Measurements from ENCODE around the gene CACNA2D2. TPM values are rescaled to one million over a fixed set of nuclear protein-coding genes. Genes with fewer than 3 reads are reported as not detected.

CACNA2D2 gene
- total RNA-seq, 1 experiment from 2014 or later: 27.7 TPM

GRCh38 chr3:50444782-50445181 is 58.7 kb downstream of the CACNA2D2 start:
- H3K9ac ChIP-seq (ENCODE audit: extremely low read depth, insufficient read length, low read length): no peak overlapping the region
- no peak overlapping the region for H3K4me2 ChIP-seq (ENCODE audit: insufficient read depth, insufficient read length, low read length)
- no peaks in the 10 kb centered on the region for H3K79me1 ChIP-seq (ENCODE audit: insufficient read depth, low read depth, low read length, poor library complexity, severe bottlenecking)
- no peak overlapping the region for H3K23ac ChIP-seq (ENCODE audit: insufficient read length, low read depth, low read length)
- no peak overlapping the region for H4K5ac ChIP-seq (ENCODE audit: insufficient read length, low read depth, low read length)
- no peak overlapping the region for H3T11ph ChIP-seq (ENCODE audit: low read length)
- no peaks in the 10 kb centered on the region for H3K27me3 Mint-ChIP-seq (ENCODE audit: low read depth)
- no peak overlapping the region for H2BK5ac ChIP-seq (ENCODE audit: insufficient read length, low read length)
- H3K4me3 Mint-ChIP-seq: no peak overlapping the region
- H3K18ac ChIP-seq (ENCODE audit: insufficient read length, low read depth, low read length): no peak overlapping the region
- H3K14ac ChIP-seq (ENCODE audit: insufficient read depth, low read length): no peak overlapping the region
- H2AFZ ChIP-seq (ENCODE audit: low read length): no peak overlapping the region
- WGBS (ENCODE audit: extremely low coverage, insufficient read length, low lambda C conversion rate): no CpG with 5 or more reads among the region's 2 CpGs
- no peaks in the 10 kb centered on the region for H4K20me1 ChIP-seq (ENCODE audit: control insufficient read depth, insufficient read depth, insufficient read length)
- no peaks in the 10 kb centered on the region for H3K9me3 Mint-ChIP-seq
- no peak overlapping the region for H4K91ac ChIP-seq (ENCODE audit: insufficient read length, low read depth, low read length)
- H3K4me1 Mint-ChIP-seq: peaks cover 3 to 6% of the 10 kb centered on the region in 2 experiments
- no peaks in the 10 kb centered on the region for H3K36me3 Mint-ChIP-seq (ENCODE audit: insufficient read depth in 1 of 3, low read depth in 3 of 3)
- no peak overlapping the region for H3K4ac ChIP-seq (ENCODE audit: low read depth, low read length)
- H3K4me1 ChIP-seq (ENCODE audit: insufficient read depth, low read length): no peaks in the 10 kb centered on the region
- no peak overlapping the region for H2BK20ac ChIP-seq (ENCODE audit: low read depth, low read length, poor library complexity, severe bottlenecking)
- H3K27ac Mint-ChIP-seq: no peak overlapping the region; a peak in 1 of 7 replicates
- H3K56ac ChIP-seq (ENCODE audit: insufficient read length, low read depth, low read length): no peak overlapping the region
- H3K9me3 ChIP-seq (ENCODE audit: control insufficient read depth, low read depth, low read length): no peaks in the 10 kb centered on the region
- no peaks in the 10 kb centered on the region for H3K23me2 ChIP-seq (ENCODE audit: insufficient read length, low read depth, low read length, poor library complexity, severe bottlenecking)
- no peaks in the 10 kb centered on the region for H3K79me2 ChIP-seq (ENCODE audit: insufficient read depth, low read length)
- no peak for DNase-seq
- no peak for TF ChIP-seq CTCF (conservative IDR thresholded peaks at IDR 0.05)
- H3K27me3 ChIP-seq (ENCODE audit: insufficient read depth, low read length): no peaks in the 10 kb centered on the region
- H4K8ac ChIP-seq (replicated peaks; ENCODE audit: insufficient read length, low read depth, low read length): no peak overlapping the region
- no peak overlapping the region for H2BK15ac ChIP-seq (ENCODE audit: low read depth, low read length)
- H2BK120ac ChIP-seq (ENCODE audit: low read depth, low read length, poor library complexity, severe bottlenecking): no peak overlapping the region
- no peak overlapping the region for H2BK12ac ChIP-seq (ENCODE audit: insufficient read length, low read depth, low read length)
- H2AK5ac ChIP-seq (ENCODE audit: insufficient read length, low read length): no peak overlapping the region
- H3K27ac ChIP-seq (ENCODE audit: insufficient read length, low read depth, low read length): no peak overlapping the region
